22Rv1 (cell line): Measurements from ENCODE around the gene TRPM5.

Experiments
- H3K27ac ChIP-seq: fragments of 450-650 bp; 2 replicates; pipeline ENCODE4 v1.5.1; 2017
- ZFX ChIP-seq: fragments of 450-650 bp; IDR thresholded peaks from 2 replicates; pipeline ENCODE4 v1.6.1; 2017; ENCODE audit warnings: antibody characterized with exemption, borderline replicate concordance
- TF ChIP-seq, protein P1 (sequence below): fragments of 450-650 bp; IDR thresholded peaks from 2 replicates; pipeline ENCODE4 v1.5.1; 2017; ENCODE audit warnings: mild to moderate bottlenecking

The TRPM5 gene

DNA sequence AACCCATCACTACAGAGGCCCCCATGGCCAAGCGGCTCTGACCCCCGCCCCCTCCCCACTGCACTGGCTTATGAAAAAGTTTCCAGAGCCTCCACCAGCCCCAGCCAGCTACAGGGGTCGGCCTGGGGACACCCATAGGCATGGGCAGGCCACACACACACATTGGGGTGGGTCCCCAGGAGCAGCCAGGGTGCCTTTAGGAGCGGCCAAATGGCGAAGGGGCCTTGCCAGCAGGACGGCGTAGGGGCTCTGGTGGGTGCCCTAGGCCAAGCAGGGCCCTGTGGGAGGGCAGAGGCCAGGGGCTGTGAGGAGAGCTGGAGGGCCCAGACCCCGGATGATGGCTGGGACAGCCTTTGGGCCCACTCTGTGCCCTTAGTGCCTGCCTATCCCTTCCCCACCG lies 33.7 kb downstream of the TRPM5 start:
- TF ChIP-seq ZFX: no peak
- TF ChIP-seq, protein P1, sequence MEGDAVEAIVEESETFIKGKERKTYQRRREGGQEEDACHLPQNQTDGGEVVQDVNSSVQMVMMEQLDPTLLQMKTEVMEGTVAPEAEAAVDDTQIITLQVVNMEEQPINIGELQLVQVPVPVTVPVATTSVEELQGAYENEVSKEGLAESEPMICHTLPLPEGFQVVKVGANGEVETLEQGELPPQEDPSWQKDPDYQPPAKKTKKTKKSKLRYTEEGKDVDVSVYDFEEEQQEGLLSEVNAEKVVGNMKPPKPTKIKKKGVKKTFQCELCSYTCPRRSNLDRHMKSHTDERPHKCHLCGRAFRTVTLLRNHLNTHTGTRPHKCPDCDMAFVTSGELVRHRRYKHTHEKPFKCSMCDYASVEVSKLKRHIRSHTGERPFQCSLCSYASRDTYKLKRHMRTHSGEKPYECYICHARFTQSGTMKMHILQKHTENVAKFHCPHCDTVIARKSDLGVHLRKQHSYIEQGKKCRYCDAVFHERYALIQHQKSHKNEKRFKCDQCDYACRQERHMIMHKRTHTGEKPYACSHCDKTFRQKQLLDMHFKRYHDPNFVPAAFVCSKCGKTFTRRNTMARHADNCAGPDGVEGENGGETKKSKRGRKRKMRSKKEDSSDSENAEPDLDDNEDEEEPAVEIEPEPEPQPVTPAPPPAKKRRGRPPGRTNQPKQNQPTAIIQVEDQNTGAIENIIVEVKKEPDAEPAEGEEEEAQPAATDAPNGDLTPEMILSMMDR: no peak
- H3K27ac ChIP-seq: no peak overlapping the region

DNA sequence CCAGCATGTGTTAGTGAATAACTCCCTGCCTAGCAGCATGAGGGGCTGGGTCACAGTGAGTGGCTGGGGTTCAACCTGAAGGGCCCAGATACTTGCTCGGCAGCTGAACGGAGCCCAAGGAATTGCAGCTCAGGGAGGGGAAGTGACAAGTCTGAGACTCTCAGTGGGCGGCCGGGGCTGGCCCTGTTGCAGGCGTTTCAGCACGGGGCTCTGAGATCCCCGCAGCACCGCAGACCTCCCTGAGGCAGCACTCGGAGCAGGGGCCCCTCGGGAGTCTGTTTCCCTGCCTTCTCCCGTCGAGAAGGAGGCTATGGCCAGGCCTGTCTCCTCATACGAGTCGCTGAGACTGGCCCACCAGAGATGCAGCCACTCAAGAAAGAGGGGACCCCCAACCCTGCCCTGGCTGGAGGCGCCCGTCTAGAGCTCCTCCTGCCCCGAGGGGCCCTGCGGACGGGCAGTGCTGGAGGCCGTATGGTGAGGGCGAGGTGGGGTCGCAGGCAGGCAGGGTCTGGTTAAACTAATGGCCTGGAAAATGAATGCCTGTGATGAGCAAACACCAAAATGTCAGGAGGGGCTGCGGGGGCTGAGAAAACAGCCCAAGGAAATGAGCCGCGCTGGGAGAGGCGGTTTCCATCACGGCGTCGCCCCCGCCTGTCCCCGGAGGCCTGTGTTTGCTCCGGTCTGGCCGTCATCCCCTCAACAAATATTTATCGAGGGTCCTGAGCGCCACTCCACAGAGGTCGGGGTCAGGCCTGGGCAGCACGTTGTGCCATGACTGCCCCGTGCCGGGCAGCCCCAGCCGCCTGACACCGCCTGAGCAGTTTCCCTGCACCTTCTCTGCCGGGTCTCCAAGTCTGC lies 34.5 kb downstream of the TRPM5 start:
- H3K27ac ChIP-seq: no peak overlapping the region
- TF ChIP-seq, protein P1: no peak
- TF ChIP-seq ZFX: no peak

DNA sequence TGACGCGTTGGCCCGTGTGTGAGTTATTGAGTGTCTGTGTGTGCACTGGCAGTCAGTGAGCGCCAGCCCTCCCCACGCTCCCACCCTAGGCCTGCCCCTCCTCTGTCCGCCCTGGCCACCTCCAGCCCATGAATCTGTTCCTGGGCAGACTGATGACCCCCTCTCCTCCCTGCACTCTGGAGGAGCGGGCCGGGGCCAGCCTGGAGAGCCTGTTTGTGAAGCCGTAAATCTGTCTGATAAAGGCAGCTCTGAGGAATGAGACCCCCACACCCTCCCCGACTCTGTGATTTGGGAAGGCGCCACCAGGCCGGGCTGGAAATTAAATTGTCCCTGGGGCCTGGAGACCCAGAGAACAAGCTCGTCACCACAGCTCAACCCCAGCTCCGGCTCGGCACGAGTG lies 35.2 kb downstream of the TRPM5 start:
- no peak overlapping the region for H3K27ac ChIP-seq
- TF ChIP-seq, protein P1: no peak
- TF ChIP-seq ZFX: no peak

DNA sequence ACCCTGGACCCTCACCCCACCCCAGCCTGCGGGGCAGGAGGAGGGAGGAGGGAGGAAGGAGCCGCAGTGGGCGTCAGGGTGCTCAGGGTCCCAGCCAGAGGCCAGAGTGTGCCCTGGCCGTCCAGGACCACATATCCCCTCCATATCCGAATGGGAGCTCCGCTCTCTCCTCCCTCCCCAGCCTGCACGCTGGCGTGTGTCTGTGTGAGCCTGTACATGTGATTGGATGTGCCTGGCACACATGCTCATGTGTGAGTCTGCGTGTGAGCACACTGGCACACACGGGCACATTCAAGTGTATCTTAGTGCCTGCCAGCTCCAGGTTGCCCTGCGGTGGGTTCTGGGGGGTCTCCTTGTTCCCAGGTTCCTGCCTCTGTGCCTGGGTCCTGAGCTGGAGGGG lies 35.6 kb downstream of the TRPM5 start:
- TF ChIP-seq ZFX: no peak
- TF ChIP-seq, protein P1: no peak
- H3K27ac ChIP-seq: no peak overlapping the region

DNA sequence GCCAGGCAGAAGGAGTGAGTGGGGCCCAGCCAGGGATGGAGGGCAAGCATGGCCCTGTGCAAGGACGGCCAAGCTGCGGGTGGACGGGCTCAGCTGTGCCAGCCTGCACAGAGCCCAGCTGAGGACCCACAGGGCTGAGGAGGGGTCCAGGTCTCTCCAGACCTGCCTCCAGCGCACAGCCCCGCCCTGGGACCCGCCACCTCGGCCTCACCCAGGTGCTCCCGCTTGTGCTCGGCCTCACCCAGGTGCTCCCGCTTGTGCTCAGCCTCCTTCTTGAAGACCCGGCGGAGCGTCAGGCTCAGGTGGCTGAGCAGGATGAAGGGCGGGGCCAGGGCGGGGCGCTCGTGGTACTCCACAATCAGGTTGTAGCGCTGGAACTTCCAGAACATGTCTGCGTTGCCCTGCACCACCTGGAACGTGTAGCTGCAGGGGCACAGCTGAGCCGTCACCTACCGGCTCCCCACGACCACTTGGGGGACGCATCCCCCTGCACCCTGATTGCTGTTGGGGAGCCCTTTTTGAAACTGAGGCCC lies 37.4 kb downstream of the TRPM5 start:
- no peak overlapping the region for H3K27ac ChIP-seq
- TF ChIP-seq, protein P1: no peak
- no peak for TF ChIP-seq ZFX

GRCh38 chr11:2406451-2406850 lies 37.9 kb downstream of the TRPM5 start:
- H3K27ac ChIP-seq: no peak overlapping the region
- TF ChIP-seq, protein P1: no peak
- no peak for TF ChIP-seq ZFX

DNA sequence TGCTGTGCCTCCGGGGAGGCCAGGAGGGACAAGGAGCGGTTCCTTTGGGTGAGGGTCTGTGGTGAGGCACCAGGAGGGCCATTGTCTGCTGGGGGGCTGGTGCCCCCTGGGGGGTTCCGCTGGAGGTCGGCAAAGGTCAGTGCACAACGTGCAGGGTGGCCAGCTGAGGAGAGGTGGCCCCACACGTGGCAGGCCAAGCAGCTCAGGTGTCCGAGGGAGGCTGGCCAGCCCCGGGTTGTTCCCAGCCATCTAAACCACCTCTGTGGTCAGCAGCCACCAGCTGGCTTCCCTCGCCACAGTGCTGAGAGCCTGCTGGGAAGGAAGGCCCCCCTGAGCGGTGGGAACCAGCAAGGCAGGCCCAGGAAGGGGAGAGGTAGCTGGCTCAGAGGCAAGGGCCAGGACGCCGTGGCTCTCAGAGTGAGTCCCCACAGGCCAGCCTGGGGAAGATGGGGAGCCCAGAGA lies 39.5 kb downstream of the TRPM5 start:
- TF ChIP-seq, protein P1: no peak
- no peak for TF ChIP-seq ZFX
- no peak overlapping the region for H3K27ac ChIP-seq
